MV-4-11 (cell line): Measurements from ENCODE around the gene ARHGEF9.

Experiments used
- DNase-seq: peaks from one replicate; lab custom pipeline; 2025; lab: John Stamatoyannopoulos, UW

Gene ARHGEF9

DNA sequence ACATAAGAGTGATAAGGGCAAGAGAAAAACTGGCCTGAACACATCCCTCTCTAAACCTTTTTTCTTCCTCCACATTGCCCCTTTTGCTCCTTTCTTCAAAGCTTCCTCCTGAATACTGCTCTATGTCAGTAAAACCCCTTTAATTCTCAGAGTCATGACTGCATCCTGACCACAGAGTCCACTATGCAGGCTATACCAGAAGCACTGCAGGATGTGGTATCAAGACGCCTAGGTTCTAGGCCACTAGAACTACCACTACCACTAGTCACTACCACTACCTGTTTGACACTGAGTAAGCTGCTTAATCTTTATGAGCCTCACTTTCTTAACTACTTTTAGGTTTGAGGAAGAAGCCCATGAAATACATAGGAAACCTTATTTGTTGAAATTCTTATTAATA lies 38.7 kb downstream of the ARHGEF9 start:
- DNase-seq: peak; percentile 35

DNA sequence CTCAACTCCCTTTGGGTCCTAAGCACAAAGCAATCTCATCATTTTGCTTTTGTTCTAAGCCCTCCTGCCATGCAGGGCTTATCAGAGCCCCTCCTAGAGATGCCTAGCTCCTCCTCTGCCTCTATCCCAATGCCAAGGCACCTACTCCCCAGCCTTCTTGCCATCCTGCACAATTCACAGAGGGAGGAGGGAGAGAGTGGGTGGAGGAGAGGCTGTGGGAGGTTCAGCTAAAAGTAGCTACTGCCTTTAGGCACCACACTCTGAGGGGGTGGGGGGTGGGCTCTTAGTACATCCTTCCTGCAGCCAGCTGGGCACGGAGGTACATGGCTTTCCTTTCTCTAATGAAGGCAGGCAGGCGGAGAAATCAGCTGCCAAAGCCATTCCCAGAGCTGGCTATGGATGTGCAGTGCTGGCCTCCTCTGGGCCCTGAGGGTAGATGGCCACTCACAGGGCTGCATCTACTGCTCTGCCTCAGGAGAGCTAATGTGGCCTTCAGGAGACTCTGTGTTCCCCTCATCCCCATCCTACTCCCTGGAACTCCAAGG lies 40.1 kb downstream of the ARHGEF9 start:
- DNase-seq: no peak

DNA sequence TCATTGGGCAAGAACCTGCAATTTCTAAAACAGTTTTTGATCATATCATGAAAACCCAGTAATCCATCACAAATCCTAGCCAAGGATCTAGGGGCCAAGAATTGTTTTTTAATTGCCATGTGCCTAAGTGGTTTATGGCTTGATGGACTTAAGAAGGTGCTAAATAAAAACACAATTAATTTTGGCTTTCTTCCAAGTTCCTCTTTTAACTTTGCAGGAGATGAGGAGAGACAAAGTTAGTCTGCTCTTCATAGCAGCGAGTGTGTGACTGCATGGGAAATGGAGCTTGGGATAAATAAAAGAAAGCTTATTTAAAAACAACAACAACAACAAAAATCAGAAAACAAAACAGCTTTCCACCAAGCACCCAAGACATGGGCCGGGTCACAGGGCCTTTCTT lies 41.4 kb downstream of the ARHGEF9 start:
- peak; percentile 20 for DNase-seq

DNA sequence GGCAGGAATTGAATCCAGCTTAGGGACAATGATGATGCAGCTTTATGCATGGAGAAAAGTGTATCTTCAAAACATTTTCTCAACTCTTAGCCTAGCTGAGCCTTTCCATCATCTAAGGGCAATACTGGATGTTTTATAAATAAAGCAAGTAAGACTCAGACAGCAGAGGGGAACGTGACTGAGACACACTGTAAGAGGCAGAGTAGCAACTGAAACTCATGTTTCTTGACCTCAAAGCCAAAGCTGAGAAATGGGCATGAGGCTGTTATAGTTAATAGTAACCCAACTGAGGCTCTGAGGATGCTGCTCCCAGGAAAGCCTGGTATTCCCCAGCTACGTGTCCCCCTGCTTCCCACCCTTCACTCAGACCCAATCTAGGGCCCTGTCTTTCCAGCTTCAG lies 44.6 kb downstream of the ARHGEF9 start:
- no peak for DNase-seq

DNA sequence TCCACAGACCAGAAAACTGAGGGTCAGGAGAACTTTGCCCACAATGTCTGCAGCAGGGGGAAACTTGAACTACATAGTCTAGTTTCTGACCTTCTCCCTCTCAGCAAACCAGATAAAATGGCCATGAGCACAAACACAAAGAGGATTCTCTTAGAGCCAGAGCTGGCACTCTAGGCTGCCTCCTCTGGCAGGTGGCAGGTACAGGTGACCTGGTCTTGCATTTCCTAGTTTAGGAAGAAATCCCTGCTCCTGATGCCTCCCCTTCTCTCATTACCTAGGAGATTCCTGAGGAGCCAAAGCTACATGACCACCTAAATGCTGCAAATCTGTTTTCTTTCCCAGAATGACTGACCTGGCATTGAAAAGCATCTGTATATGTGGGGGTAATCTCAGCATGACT lies 45.1 kb downstream of the ARHGEF9 start:
- no peak for DNase-seq

DNA sequence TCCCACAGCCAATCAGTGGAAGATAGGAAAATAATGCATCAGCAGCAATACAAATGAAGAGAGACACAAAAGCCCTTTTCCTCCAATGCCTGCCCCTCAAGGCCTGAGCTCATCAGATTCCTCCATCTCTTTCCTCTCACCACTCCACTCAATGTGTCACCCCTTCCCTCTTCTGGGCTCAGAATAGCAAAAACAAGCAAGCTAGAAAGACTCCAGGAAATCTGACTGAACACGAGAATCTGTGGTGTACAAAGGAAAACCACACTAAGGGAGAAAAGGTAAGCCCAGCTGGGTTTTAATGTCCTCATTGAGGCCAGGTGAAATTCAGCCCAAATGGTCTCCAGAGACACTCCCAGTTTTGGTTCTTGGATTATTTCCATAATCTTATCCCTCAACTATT lies 46.3 kb downstream of the ARHGEF9 start:
- DNase-seq: no peak

DNA sequence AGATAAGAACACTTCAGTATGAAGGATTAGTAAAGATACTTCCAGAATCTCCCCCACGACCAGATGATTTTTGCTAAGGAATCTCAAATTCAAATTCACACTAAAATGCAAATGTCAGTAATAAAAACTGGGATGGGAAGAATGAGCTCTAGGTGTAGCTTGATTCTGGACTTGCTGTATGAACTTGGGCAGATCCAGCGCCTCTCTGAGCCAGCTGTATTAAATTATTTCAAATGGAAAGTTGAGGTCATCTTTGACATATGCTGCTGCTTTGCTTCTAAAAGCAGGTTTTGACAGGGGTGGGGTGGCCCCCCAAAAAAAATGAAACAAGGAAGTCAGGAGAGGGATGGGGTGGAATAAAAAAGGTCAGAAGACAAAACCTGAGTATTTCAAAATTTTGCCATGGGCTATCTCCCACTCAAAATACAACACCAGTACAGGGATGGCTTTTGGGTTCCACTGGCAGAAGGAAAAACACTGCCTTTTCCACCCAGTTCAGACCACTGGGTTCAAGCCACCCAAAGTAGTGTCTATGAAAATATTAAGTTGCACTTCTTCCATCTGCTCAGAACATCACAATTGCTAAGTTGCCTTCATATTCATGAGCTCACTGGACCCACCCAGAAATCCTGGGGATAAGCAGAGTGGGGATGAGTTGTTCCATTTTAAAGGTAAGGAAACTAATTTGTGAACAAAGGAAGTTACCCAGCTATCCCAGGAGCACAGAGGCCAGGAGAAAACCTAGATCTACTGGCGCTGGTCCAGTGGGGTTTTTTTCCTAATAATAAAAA lies 47.7 kb downstream of the ARHGEF9 start:
- DNase-seq: no peak

DNA sequence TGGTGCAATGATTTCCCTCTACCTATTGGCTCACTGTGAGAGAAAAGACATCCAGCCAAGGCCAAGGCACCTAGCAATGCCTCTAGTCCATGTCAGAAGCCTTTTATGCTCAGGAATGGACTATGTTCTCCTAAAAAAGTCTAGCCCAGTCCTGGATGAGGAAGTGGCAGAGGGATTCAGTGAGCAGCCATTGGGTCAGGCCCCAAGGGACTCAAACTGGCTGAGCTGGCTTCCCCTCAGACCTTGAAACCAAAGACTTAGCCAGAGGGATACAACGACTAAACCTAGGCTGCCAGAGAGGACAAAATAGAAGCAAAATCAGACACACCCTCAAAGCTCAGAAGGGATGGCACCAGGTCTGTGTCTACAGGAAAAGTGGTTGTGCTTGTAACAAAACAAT lies 49.1 kb downstream of the ARHGEF9 start:
- DNase-seq: no peak

DNA sequence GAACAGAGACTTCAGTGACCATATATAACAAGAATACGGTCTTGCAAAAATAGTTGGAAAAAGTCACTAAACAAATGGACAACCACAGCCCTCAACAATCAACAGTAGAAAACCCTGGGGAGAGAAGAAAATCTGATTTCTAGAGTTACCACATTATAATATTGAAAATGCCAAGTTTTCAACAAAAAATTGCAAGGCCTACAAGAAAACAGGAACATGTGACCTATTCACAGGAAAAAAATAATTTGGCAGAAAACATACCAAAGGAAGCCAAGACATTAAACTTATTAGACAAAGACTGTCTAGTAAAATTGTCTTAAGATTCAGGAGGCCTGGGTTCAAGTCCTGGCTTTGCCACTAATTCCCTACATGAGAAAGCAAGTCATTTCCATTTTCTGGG lies 64.7 kb downstream of the ARHGEF9 start:
- DNase-seq: no peak

DNA sequence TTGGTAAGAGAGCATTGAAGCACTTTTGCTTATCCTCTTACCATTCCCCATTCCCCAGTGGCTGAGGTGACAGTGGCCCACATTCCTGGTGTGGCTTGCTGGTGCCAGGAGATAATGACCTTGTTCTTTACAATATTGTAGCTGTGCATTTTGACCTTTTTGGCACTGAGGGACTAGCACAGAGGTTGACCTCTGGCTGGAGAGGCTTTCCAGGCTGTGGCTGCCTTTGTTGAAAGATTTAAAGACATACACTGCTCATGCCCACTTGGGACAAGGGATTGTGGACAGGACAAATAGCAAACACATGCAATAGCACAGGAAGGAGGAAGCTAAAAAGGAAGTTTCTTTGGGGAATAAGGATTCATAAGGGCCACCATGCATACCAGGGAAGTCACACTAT lies 65.4 kb downstream of the ARHGEF9 start:
- DNase-seq: no peak

DNA sequence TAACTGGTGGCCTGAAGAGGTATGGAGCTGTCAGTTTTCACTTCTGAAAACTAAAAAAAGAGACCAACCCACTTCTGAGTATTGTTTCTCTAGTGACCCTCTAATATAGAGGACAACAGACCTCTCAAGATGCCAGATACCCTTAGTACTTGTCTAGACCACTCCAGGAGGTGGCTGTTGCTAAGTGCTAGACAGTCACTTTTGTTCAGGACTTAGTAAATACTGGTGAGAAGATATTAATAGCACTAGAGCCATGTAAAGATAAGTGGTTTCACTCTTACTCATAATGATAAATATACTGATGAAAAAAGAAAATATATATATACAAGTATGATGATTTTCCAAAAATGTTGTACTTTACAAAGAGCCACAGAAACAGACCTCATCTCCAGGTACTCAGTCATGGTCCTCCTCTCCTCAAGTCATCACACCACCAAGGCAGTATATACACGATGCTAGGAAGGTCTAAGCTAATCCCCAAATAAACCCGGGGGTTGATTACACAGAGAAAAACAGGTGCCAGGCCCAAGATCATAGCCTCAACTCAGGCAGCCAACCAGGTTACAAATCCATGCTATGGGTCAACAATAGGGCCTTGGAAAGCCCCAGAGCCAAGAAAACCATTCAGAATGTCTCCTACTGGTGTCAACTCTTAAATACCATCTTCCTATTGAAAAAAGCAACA lies 66.9 kb downstream of the ARHGEF9 start:
- no peak for DNase-seq

DNA sequence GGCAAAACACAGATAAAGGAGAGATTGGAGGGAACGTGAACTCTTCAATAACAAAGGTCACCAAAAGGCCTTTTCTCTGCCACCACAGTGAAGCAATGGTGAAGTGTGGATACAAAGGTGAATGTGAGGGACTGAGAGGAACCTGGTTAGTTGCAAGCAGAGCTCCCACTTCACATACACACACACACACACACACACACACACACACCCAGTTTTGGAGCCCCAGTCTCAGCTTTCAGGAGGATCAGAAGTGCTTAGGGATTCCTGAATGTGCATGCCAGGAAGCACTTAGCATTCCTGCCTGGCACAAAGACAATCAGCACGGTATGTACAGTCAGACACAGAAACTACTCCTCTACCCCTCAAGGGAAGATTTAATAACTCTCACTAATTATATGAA lies 71.5 kb downstream of the ARHGEF9 start:
- no peak for DNase-seq

DNA sequence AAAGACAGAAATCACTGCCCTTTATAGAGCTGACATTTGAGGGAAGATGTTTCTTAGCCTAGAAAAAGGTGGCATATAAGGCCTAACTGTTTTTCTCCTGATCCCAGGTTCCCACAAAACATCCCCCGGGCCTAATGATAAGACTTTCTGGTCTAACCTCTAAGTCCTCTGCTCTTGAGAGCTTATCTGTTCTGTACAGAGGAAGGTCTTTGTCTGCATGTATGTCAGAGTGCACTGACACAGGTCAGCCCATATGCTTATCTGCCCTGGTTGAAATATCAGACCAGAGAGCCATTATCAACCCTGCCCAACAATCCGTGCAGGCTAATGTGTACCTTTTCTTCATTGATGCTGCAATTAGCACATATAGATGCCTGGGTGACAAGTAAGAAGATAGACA lies 76.2 kb downstream of the ARHGEF9 start:
- DNase-seq: no peak

DNA sequence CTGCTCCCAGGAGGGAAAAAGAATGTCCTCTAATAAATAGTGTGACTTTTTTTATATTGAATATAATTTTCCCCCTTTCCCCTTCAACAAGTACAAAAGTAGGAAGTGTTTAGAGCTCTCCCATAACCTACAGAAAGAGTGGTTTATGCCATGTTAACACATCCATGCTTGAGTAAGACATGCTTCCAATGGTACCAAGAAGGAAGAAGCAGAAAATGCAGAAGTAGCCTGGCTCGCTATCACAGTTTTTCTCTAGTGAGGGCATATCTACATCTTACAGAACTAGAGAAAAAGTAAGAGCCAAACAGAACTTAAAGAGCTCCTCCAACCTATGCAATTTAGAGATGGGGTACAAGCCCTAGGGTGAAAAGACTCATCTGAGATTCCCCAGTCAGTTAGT lies 82.5 kb downstream of the ARHGEF9 start:
- DNase-seq: peak; percentile 34

DNA sequence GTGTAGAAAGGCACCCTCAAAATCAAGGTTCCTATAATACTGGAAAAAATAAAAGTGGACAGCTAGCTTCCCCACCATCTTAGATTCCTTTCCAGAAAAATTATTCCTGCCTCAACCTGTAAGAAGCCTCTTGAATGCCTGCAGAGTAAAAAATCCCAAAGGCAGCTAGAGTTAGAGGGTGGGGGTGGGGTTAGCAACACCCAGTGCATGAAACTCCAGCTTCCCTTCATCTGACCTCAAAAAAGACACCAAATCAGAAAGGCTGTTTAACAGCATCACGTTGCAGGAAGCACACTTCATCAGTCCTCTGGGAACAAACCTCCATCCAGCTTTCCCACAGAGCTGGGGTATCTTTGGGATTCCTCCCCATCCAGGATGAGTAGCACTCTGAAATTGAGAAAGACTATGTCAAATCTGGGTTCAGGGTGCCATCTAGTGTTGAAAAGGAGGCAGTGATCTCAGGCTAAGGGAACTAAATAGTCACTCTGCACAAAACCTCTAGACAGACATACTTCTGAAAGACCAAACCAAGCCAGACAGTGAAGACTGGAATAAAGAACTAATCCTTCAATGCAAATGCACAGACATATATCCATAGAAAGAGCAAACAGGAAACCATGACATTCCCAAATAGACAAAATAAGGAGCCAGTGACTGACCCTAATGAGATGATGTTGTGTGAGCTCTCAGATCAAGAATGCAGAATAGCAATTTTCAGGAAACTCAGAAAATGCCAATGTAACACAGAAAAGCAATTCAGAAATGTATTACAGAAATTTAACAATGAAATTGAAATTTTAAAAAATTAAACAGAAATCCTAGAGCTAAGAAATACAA lies 97.9 kb downstream of the ARHGEF9 start:
- peak; percentile 2 for DNase-seq

DNA sequence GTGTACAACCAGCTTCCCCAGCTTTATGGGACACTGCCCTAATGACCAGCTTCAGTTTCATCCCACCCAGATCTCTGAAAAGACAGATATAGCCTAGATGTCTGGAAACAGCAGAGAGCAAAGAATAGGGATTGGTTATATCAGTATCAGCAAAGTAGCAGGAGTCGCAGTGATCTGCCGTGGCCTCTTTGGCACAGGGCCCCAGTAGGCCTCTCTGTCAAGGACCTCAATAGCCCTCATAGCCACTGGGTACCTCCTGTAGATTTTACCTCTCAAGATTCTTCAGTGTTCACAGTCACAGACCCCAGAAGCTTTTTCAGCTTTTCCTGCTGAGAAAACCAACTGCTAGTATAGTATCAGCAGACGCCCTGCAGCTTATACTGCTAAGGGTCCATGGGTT lies 104.6 kb downstream of the ARHGEF9 start:
- no peak for DNase-seq

DNA sequence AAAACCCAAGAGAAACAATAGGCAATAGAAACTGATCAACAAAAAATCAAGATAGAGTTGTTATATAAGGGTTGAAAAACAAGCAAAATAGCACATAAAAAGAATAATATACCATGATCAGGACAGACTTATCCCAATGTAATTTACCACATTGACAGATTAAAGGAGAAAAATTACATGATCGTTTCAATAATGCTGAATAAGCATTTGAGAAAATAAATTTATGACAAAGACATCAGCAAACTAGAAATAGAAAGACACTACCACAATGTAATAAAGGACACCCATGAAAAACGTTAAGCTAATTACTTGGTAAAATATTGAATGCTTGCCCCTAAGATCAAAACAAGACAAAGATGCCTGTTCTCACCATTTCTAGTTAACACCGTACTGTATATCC lies 105.6 kb downstream of the ARHGEF9 start:
- DNase-seq: no peak

DNA sequence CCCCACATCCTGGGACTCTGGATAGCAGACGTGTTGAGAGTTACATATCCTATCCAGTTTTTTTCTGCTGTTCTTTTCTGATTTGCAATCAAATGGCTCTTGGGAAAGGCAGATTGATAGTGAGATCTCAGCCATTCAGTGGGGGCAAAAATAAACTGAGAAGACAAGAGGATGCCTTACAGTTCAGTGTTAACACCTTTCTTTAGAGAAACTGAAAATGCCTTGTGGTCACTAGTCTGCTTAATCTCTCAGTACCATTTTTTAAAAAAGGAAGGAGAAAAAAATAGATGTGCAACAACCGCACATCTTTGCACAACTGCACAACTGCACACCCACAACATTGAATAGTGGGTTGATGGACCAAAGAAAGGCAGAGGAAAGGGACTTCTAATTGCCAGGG lies 109.3 kb downstream of the ARHGEF9 start:
- DNase-seq: no peak

DNA sequence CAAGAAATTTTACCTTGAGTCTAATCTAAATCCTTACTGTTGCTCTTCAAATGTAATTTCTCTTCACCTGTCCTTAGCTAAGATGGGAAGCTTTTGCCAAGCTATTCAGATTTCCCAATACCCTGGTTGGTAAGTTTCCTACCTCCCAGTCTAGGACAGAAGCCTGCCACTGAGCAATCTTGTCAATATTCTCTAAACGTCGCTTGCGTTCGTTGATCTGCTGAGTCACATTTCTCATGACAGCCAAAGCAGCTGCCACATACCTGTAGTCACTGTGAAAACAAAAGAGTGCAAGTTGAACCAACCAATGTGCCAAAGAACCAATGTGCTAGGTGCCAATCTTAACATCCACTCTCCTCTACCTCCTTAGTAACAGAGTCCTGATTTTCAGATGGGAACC lies 111.1 kb downstream of the ARHGEF9 start:
- no peak for DNase-seq

DNA sequence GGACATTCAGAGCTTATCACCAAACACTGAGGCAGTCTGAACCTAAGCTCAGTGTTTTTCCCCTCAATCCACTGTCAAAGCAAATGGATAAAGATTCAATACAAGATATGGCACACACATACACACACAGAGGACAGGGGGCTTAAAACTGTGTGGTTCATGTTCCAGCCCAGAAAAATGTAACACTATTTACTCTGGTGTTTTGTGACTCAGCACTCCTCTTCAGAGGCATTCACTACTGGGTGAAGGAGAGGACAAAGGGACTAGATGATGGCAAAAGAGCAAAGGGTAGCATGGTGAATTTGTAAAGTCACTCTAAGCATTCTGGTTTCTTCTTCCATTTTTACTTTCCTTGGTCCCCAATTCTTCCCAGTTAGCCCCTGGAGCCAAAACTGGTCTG lies 120.3 kb downstream of the ARHGEF9 start:
- DNase-seq: no peak

DNA sequence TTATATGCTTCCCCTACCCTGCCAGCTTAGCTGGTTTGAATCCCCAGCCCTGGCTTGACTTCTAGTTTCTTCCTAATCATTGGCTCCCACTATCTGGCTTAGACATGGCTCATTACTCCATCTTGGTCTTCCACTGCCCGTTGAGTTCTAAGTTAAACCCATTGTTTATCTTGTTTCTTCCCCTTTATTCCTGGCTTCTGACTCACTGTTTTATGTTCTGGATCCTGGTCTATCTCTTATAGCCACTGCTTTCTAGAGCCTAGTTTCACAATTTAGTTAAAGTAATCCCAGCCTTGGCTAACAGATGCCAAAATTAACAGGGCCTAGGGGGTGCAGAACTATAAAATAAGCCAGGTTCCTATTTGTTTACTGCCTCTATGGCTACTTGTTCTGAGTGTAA lies 120.9 kb downstream of the ARHGEF9 start:
- DNase-seq: peak; percentile 9

DNA sequence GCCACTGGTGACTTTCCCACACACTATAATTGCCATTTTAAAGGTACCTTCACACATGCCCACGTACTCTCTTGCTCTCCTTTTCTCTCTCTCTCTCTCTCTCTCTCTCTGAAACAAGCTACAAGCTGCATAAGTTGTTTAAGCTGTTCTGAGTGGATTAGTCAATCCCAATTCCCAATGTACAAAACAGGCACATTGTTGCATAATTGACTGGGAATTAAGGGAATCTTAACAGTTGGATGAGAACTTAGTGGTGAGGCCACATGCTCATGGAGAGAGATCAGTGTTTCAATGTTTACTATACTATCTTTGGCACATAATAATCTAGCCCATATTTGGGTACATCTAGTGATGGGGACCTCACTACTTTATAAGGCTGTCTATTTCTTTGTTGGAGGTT lies 123.3 kb downstream of the ARHGEF9 start:
- DNase-seq: no peak

DNA sequence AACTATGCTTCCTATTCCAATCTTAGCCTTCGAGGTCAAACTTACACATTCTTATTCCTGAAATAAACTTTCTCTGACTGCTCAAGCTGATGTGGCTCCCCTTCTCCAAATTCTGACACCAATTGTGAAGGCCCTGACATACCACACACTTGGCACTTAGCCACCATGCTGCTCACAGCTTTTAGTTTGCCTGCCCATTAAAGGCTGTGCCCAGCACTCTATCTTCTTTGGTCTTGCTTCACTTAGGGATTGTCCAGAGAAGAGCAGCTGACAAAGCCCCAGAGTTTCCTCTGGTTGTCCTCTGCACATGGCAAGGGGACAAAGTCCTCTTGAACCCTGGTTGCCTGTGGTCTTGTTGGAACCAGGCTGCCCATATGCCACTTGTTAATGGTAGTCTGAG lies 126.1 kb downstream of the ARHGEF9 start:
- no peak for DNase-seq
